SK-N-SH (cell line): ENCODE data around the gene TRIM54. TPM values are rescaled to one million over a fixed set of nuclear protein-coding genes. Genes with fewer than 3 reads are reported as not detected.

Experiments
- CTCF ChIA-PET: fragments of 300-600, 350-600 bp; formaldehyde crosslinking; extraction: SDS; loops from one replicate; lab custom pipeline; 2021; lab: Yijun Ruan, JAX
- POLR2A ChIA-PET: fragments of 350-600 bp; sonication (Branson Sonifier 250); formaldehyde crosslinking; extraction: SDS; loops from one replicate; lab custom pipeline; 2020; ENCODE audit warnings: antibody characterized with exemption, inconsistent platforms; lab: Yijun Ruan, JAX
- DNase-seq: peaks from one replicate; pipeline ENCODE4 v3.0.0; 2012
- H2AFZ ChIP-seq: fragments of 200-600 bp; sonication (generic); 2 replicates; pipeline ENCODE4 v1.8.1; 2016; ENCODE audit warnings: antibody characterized with exemption, mild to moderate bottlenecking, low read depth
- H3F3A ChIP-seq: fragments of 200-600 bp; sonication (generic); replicated peaks from 2 replicates; pipeline ENCODE3; 2016; ENCODE audit warnings: antibody characterized with exemption, mild to moderate bottlenecking; ENCODE audit not compliant: insufficient read depth
- H3K27ac ChIP-seq, 2 experiments: fragments of 200-500 bp in 1 of 2; fragments of 200-600 bp in 1 of 2; sonication (Bioruptor generic) in 1 of 2; sonication (generic), shearing (Covaris generic) in 1 of 2; 2 replicates each; pipeline versions ENCODE4 v1.5.1 to v1.6.1; 2014 to 2016; ENCODE audit warnings: low read depth in 2 of 2, inconsistent platforms in 1 of 2, low read length in 1 of 2, mild to moderate bottlenecking in 1 of 2, mixed read lengths in 1 of 2
- H3K27me3 ChIP-seq: fragments of 200-600 bp; sonication (generic), shearing (Covaris generic); 2 replicates; pipeline ENCODE4 v1.6.1; 2016; ENCODE audit warnings: mixed run types; ENCODE audit not compliant: insufficient read depth
- H3K36me3 ChIP-seq, 2 experiments: fragments of 200-500 bp in 1 of 2; fragments of 200-600 bp in 1 of 2; sonication (Bioruptor generic) in 1 of 2; sonication (generic) in 1 of 2; replicated peaks in 1 of 2; 2 replicates each; pipeline versions ENCODE3 to v1.5.1; 2014 to 2016; ENCODE audit warnings: low read length in 1 of 2, mild to moderate bottlenecking in 1 of 2; ENCODE audit not compliant: insufficient read depth in 2 of 2, control insufficient read depth in 1 of 2
- H3K4me1 ChIP-seq, 2 experiments: fragments of 200-500 bp in 1 of 2; fragments of 200-600 bp in 1 of 2; sonication (Bioruptor generic) in 1 of 2; sonication (generic), shearing (Covaris generic) in 1 of 2; 2 replicates each; pipeline versions ENCODE4 v1.5.1 to v1.6.1; 2014 to 2016; ENCODE audit warnings: low read depth in 1 of 2, low read length in 1 of 2, mixed run types in 1 of 2; ENCODE audit not compliant: insufficient read depth in 2 of 2, control insufficient read depth in 1 of 2
- H3K4me2 ChIP-seq: fragments of 200-600 bp; sonication (generic), shearing (Covaris generic); 2 replicates; pipeline ENCODE4 v1.6.1; 2017; ENCODE audit warnings: mixed run types
- H3K4me3 ChIP-seq, 2 experiments: fragments of 200-500 bp in 1 of 2; fragments of 200-600 bp in 1 of 2; sonication (Bioruptor generic) in 1 of 2; sonication (generic), shearing (Covaris generic) in 1 of 2; 2 replicates each; pipeline versions ENCODE4 v1.5.1 to v1.8.1; 2014 to 2016; ENCODE audit warnings: low read depth in 2 of 2, inconsistent platforms in 1 of 2, low read length in 1 of 2, mild to moderate bottlenecking in 1 of 2, mixed read lengths in 1 of 2, moderate library complexity in 1 of 2
- H3K79me2 ChIP-seq: fragments of 200-600 bp; sonication (generic); 2 replicates; pipeline ENCODE4 v1.8.1; 2017; ENCODE audit warnings: mild to moderate bottlenecking; ENCODE audit not compliant: insufficient read depth
- H3K9ac ChIP-seq: fragments of 200-600 bp; sonication (generic); 2 replicates; pipeline ENCODE4 v1.6.1; 2017; ENCODE audit warnings: mixed run types
- H3K9me2 ChIP-seq: fragments of 200-600 bp; sonication (generic); 2 replicates; pipeline ENCODE4 v1.6.1; 2017; ENCODE audit warnings: mixed run types
- H3K9me3 ChIP-seq: fragments of 200-600 bp; sonication (generic); 2 replicates; pipeline ENCODE4 v1.6.1; 2017; ENCODE audit warnings: mixed run types, mild to moderate bottlenecking, moderate library complexity
- H4K20me1 ChIP-seq: fragments of 200-600 bp; sonication (generic); 2 replicates; pipeline ENCODE4 v1.6.1; 2017; ENCODE audit warnings: mild to moderate bottlenecking, mixed run types; ENCODE audit not compliant: insufficient read depth
- CTCF ChIP-seq: fragments of 200-600 bp; sonication (generic); IDR thresholded peaks from 2 replicates; pipeline ENCODE4 v1.6.1; 2017; ENCODE audit warnings: antibody characterized with exemption, mild to moderate bottlenecking, moderate library complexity
- ELF1 ChIP-seq: IDR thresholded peaks from 2 replicates; pipeline ENCODE4 v1.4.0; 2012
- EP300 ChIP-seq, 2 experiments: IDR thresholded peaks; 2 replicates each; pipeline versions ENCODE4 v1.4.0 to v1.6.1; 2012; ENCODE audit warnings: borderline replicate concordance in 1 of 2, low read depth in 1 of 2, low read length in 1 of 2
- EZH2phosphoT487 ChIP-seq: fragments of 200-600 bp; sonication (generic); IDR thresholded peaks from 2 replicates; pipeline ENCODE4 v1.6.1; 2017; ENCODE audit warnings: low read depth, mixed run types, mild to moderate bottlenecking, antibody characterized with exemption, moderate library complexity, borderline replicate concordance
- FOXJ3 ChIP-seq: sonication (generic); formaldehyde crosslinking; IDR thresholded peaks from 2 replicates; pipeline ENCODE4 v1.5.1; 2020; ENCODE audit warnings: mild to moderate bottlenecking, missing genetic modification reagents
- FOXM1 ChIP-seq: IDR thresholded peaks from 2 replicates; pipeline ENCODE4 v1.4.0; 2012; ENCODE audit warnings: low read depth, mild to moderate bottlenecking
- GATA2 ChIP-seq: sonication (generic); formaldehyde crosslinking; IDR thresholded peaks from 2 replicates; pipeline ENCODE4 v1.5.0; 2020; ENCODE audit warnings: mild to moderate bottlenecking, missing genetic modification reagents
- JUND ChIP-seq: IDR thresholded peaks from 2 replicates; pipeline ENCODE4 v1.4.0; 2012
- MXI1 ChIP-seq: IDR thresholded peaks from 2 replicates; pipeline ENCODE4 v1.6.1; 2012; ENCODE audit warnings: mild to moderate bottlenecking, low read depth, low read length, improper control_type of control experiment
- NFIC ChIP-seq: IDR thresholded peaks from 2 replicates; pipeline ENCODE4 v1.4.0; 2012; ENCODE audit warnings: borderline replicate concordance
- NRF1 ChIP-seq: IDR thresholded peaks from 2 replicates; pipeline ENCODE4 v1.6.1; 2012; ENCODE audit warnings: low read depth, mild to moderate bottlenecking, low read length
- PBX3 ChIP-seq: IDR thresholded peaks from 2 replicates; pipeline ENCODE4; 2012
- RAD21 ChIP-seq: IDR thresholded peaks from 2 replicates; pipeline ENCODE4 v1.6.1; 2012; ENCODE audit warnings: mild to moderate bottlenecking, low read length
- REST ChIP-seq: IDR thresholded peaks from 2 replicates; pipeline ENCODE4 v1.6.1; 2012; ENCODE audit warnings: mild to moderate bottlenecking, low read depth, low read length, moderate library complexity
- RXRA ChIP-seq: IDR thresholded peaks from 2 replicates; pipeline ENCODE4 v1.4.0; 2012; ENCODE audit warnings: low read depth, mild to moderate bottlenecking, borderline replicate concordance
- SIN3A ChIP-seq: IDR thresholded peaks from 2 replicates; pipeline ENCODE4 v1.6.1; 2012; ENCODE audit warnings: low read depth, mild to moderate bottlenecking, low read length, moderate library complexity, borderline replicate concordance
- TCF12 ChIP-seq: IDR thresholded peaks from 2 replicates; pipeline ENCODE4 v1.4.0; 2012
- WGBS: methylation state at CpG from one replicate; pipeline ENCODE4 v1.1.6; 2017; ENCODE audit warnings: low lambda C conversion rate; 5-methylcytosine and 5-hydroxymethylcytosine counted together
- polyA plus RNA-seq, 3 experiments: library from polyadenylated mRNA; depleted of rRNA; stranded (reverse); fragments of >200 nt; gene quantifications; 2 replicates each; pipeline ENCODE4 v1.2.3, GENCODE V29; 2012

Gene TRIM54
- polyA plus RNA-seq, 1 of the 3 experiments (the other 2 are of a cell fraction) = 0.28 TPM

- TF ChIP-seq JUND (no peak), CTCF (no peak), FOXJ3 (CRISPR knock-in tag) (no peak), RXRA (no peak), NFIC (no peak), FOXM1 (no peak), PBX3 (no peak), REST (no peak), TCF12 (no peak), MXI1 (no peak), EZH2phosphoT487 (no peak), SIN3A (no peak), EP300 (IDR thresholded peaks at IDR 0.05; ENCODE audit: borderline replicate concordance in 1 of 2, low read depth in 1 of 2, low read length in 1 of 2) (no peak), RAD21 (no peak), NRF1 (no peak), ELF1 (no peak), GATA2 (CRISPR knock-in tag) (no peak)
- peaks cover 15% of the 10 kb centered on the region; the same call in 1 of the 2 replicates for H3K27me3 ChIP-seq
- no peak for DNase-seq
- WGBS = 84% methylated on average over 36 of the region's 39 CpGs
- H2AFZ ChIP-seq = no peak within 1 kb of the TSS
- no peak within 1 kb of the TSS for H3K9ac ChIP-seq
- no peaks in the 10 kb centered on the region for H3F3A ChIP-seq
- H3K27ac ChIP-seq = no peak within 1 kb of the TSS
- H3K4me3 ChIP-seq = no peak within 1 kb of the TSS
- no peaks in the 10 kb centered on the region for H3K9me3 ChIP-seq
- H4K20me1 ChIP-seq = no peaks in the 10 kb centered on the region
- H3K79me2 ChIP-seq = no peaks in the 10 kb centered on the region
- CTCF ChIA-PET = interaction anchor here (0.8 to 1.8 kb wide), 3 partner anchors 10 to 86 kb away, joined by 3 to 14 read pairs (median 7); no protein-coding TSS in a partner anchor
- no peak within 1 kb of the TSS for H3K4me2 ChIP-seq
- H3K4me1 ChIP-seq = peaks cover 0 to 4% of the 10 kb centered on the region in 2 experiments; a peak in 1 of 4 replicates
- no peaks in the 10 kb centered on the region for H3K9me2 ChIP-seq
- POLR2A ChIA-PET = no interaction called here
- H3K36me3 ChIP-seq = no peaks in the 10 kb centered on the region
Measured at GRCh38 chr2:27275211-27276150, 6.7 kb upstream of the TRIM54 start, which contains the start of gene DNAJC5G. Gene DNAJC5G, plus strand, starts transcription at chr2:27275433. Its CDS starts 1,296 bp downstream, at chr2:27276729.
